ENCODE data around the gene TBC1D1.
A peak's percentile ranks its signal among the peaks of the same experiment; 100 is the strongest.

The TBC1D1 gene

GRCh38 chr4:38004062-38004461, 113.2 kb downstream of the TBC1D1 start:
- Histone ChIP-seq H3K36me3 (ENCODE audit: insufficient read depth, low read length) (peaks cover 30% of the 10 kb centered on the region; the same call in 1 of the 2 replicates), H3K27me3 (ENCODE audit: insufficient read depth, low read length) (no peaks in the 10 kb centered on the region), H3K4me2 (ENCODE audit: low read length) (peak overlapping the region; percentile 43), H3F3A (ENCODE audit: insufficient read depth, low read length) (peaks cover 3% of the 10 kb centered on the region; the same call in 1 of the 2 replicates), H2AFZ (ENCODE audit: low read length) (no peak overlapping the region), H3K9me3 (ENCODE audit: low read length) (no peaks in the 10 kb centered on the region), H3K9me2 (ENCODE audit: low read depth, low read length) (no peaks in the 10 kb centered on the region), H3K79me2 (ENCODE audit: insufficient read depth, low read length) (peaks cover 97% of the 10 kb centered on the region), H3K4me3 (ENCODE audit: low read depth, low read length, poor library complexity, severe bottlenecking) (no peak overlapping the region), H3K4me1 (ENCODE audit: insufficient read depth, low read length, severe bottlenecking) (peaks cover 97% of the 10 kb centered on the region), H3K27ac (ENCODE audit: low read depth, low read length, poor library complexity, severe bottlenecking) (peak overlapping the region; percentile 71), H4K20me1 (ENCODE audit: insufficient read depth, low read length) (no peaks in the 10 kb centered on the region), H3K9ac (ENCODE audit: low read length) (peak overlapping the region; percentile 11; the same call in 1 of the 2 replicates)
- TF ChIP-seq CTCF (IDR thresholded peaks at IDR 0.05; ENCODE audit: low read length), result no peak
- TF ChIP-seq EZH2 (IDR thresholded peaks at IDR 0.05; ENCODE audit: borderline replicate concordance, low read length), result no peak

- Histone ChIP-seq H4K20me1 (ENCODE audit: insufficient read depth, low read length) (no peaks in the 10 kb centered on the region), H3K4me2 (ENCODE audit: low read length) (peak overlapping the region; percentile 43)
Measured at GRCh38 chr4:38004887-38005286, 114.0 kb downstream of the TBC1D1 start.

GRCh38 chr4:38005637-38006036, 114.8 kb downstream of the TBC1D1 start:
- TF ChIP-seq CTCF (IDR thresholded peaks at IDR 0.05; ENCODE audit: low read length), result no peak
- no peak for TF ChIP-seq EZH2 (IDR thresholded peaks at IDR 0.05; ENCODE audit: borderline replicate concordance, low read length)
- H4K20me1 ChIP-seq (ENCODE audit: insufficient read depth, low read length), result no peaks in the 10 kb centered on the region
- no peak overlapping the region for H2AFZ ChIP-seq (ENCODE audit: low read length)
- H3K4me2 ChIP-seq (ENCODE audit: low read length), result peak overlapping the region; percentile 43; the same call in 1 of the 2 replicates
- H3K27me3 ChIP-seq (ENCODE audit: insufficient read depth, low read length), result no peaks in the 10 kb centered on the region
- H3K9ac ChIP-seq (ENCODE audit: low read length), result peak overlapping the region; percentile 24; the same call in 1 of the 2 replicates
- peaks cover 97% of the 10 kb centered on the region for H3K79me2 ChIP-seq (ENCODE audit: insufficient read depth, low read length)
- H3K4me3 ChIP-seq (ENCODE audit: low read depth, low read length, poor library complexity, severe bottlenecking), result no peak overlapping the region
- H3K9me3 ChIP-seq (ENCODE audit: low read length), result no peaks in the 10 kb centered on the region
- H3K27ac ChIP-seq (ENCODE audit: low read depth, low read length, poor library complexity, severe bottlenecking), result peak overlapping the region; percentile 71
- peaks cover 97% of the 10 kb centered on the region for H3K4me1 ChIP-seq (ENCODE audit: insufficient read depth, low read length, severe bottlenecking)
- H3K36me3 ChIP-seq (ENCODE audit: insufficient read depth, low read length), result peaks cover 19% of the 10 kb centered on the region; the same call in 1 of the 2 replicates
- no peaks in the 10 kb centered on the region for H3K9me2 ChIP-seq (ENCODE audit: low read depth, low read length)
- H3F3A ChIP-seq (ENCODE audit: insufficient read depth, low read length), result peaks cover 3% of the 10 kb centered on the region; the same call in 1 of the 2 replicates

More at GRCh38 chr4:38004887-38005286, 114.0 kb downstream of the TBC1D1 start:
- Histone ChIP-seq H3K9me2 (ENCODE audit: low read depth, low read length) (no peaks in the 10 kb centered on the region), H3K27me3 (ENCODE audit: insufficient read depth, low read length) (no peaks in the 10 kb centered on the region), H3K4me3 (ENCODE audit: low read depth, low read length, poor library complexity, severe bottlenecking) (no peak overlapping the region), H3K9me3 (ENCODE audit: low read length) (no peaks in the 10 kb centered on the region), H3K4me1 (ENCODE audit: insufficient read depth, low read length, severe bottlenecking) (peaks cover 97% of the 10 kb centered on the region), H3K27ac (ENCODE audit: low read depth, low read length, poor library complexity, severe bottlenecking) (peak overlapping the region; percentile 71), H3K9ac (ENCODE audit: low read length) (peak overlapping the region; percentile 24; the same call in 1 of the 2 replicates), H2AFZ (ENCODE audit: low read length) (no peak overlapping the region), H3F3A (ENCODE audit: insufficient read depth, low read length) (peaks cover 3% of the 10 kb centered on the region; the same call in 1 of the 2 replicates), H3K36me3 (ENCODE audit: insufficient read depth, low read length) (peaks cover 27% of the 10 kb centered on the region; the same call in 1 of the 2 replicates), H3K79me2 (ENCODE audit: insufficient read depth, low read length) (peaks cover 97% of the 10 kb centered on the region)
- no peak for TF ChIP-seq EZH2 (IDR thresholded peaks at IDR 0.05; ENCODE audit: borderline replicate concordance, low read length)
- TF ChIP-seq CTCF (IDR thresholded peaks at IDR 0.05; ENCODE audit: low read length), result no peak
